ENCODE results near the gene CNMD.
"Not testable (repeated sequence)": the region's sequence is repeated elsewhere in the genome, so short reads cannot be mapped to it uniquely, and the experiment has no call there.

CNMD gene

DNA sequence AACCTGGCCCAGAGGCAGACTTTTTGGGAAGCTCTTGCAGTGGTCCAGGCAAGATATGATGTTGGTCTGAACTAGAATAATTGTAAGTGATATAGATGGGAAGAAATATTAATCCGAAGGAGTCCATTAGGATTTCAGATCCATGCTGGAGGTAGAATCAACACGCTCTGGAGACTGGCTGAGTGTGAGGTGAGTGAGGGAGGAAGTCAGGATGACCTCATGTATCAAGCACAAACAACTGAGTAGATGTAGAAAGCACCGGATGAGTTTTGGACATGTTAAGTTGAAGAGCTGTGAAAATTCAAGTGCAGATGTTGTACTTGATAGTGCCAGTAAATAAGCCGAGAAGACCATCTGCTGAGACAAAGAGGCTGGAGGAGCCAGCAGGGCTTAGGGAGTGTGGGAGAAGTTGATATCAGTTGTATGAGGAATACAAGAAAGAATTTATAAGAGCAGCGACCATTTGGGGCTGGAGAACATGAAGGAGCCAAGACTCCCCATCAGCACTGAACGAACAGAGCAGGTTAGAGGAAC is 5.3 kb upstream of the CNMD start:
- no peak for DNase-seq (ENCODE audit: low read depth in 2 of 2)

DNA sequence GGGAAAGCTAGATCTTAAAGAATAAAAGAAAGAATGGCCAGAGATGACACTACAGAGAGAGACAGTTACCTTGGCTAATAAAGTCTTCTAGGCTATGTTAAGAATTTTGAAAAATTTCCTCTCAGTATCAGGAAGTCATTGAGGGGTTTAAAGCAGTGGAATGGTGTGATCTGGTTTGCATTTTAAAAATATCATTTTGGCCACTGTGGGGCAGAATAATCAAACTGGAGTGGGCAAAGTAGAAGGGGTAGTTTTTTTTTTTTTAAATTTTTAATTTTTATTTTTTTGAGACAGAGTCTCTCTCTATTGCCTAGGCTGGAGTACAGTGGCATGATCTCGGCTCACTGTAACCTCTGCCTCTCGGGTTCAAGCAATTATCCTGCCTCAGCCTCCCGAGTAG is 4.4 kb upstream of the CNMD start:
- DNase-seq (ENCODE audit: low read depth in 2 of 2): no peak

DNA sequence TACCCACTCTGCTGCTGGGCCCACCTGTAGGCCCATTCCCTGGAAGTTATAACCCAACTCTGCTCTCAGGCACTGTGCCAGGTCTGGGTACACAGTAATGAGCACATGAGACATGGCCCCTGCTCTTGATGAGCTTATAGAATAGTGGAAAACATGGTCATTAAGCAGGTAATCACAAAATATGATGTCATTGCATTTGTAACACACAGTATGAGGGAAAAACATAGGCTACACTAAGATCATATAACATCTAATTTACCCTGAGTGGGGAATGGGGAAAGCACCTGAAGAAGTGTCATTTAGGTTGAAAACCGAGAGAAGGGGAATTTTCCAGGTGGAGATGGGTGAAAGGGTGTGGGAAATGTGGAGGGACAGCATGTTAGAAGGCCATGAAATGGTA is 3.9 kb upstream of the CNMD start:
- no peak for DNase-seq (ENCODE audit: low read depth in 2 of 2)

DNA sequence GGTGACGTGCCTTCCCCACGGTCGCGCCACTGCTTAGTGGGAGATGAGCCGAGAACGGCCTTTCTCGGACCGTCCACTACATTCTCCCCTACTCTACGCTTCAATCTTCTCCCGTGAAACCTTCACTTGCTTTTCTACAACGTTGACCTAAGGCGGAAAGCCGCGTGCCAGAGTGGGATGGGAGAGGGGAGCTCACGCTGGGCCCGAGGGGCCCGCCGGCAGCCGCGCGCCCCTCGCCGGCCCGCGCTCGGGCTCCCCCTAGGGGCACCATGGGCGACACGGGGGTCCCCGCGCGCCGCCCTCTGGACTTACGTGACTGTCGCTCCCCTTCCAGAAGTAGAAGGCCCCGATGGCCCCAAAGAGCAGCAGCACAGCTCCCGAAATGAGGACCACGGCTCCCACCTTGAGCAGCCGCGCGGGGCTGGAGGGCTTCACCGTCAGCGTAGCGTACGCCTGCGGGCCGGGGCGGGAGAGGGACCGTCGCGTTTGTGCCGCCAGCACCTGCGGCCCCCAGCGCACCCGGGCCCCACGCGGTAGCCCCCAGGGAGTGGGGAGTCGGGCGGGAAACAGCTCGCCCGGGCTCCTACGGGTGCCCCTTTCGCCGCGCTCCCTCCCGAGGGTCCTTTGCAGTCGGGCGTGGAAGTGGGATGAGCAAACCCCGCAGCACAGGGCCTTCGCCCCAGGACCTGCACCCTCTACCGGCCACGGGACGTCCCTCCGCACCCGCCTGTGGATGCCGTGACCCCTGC is 727 bp downstream of the CNMD start:
- no peak for DNase-seq (ENCODE audit: low read depth in 2 of 2)

DNA sequence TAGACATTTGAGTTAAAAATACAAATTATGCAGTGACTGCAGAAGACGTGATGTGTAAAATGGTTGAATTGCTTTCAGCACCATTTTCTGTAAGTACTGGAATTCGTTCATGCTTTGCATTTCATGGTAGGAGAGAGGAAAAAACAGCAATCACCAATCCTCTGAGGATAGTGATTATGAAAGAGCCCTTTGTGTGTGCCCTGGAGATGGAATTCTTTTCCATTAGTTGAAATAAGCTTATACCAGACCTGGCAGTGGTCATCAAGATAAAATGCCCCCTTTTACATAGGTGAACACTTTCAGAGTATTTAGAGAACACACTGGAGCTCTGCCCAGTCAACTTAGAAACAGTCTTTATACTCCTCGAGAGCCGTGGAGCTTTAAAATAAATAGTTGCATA is 1.7 kb downstream of the CNMD start:
- DNase-seq (ENCODE audit: low read depth in 2 of 2): no peak

DNA sequence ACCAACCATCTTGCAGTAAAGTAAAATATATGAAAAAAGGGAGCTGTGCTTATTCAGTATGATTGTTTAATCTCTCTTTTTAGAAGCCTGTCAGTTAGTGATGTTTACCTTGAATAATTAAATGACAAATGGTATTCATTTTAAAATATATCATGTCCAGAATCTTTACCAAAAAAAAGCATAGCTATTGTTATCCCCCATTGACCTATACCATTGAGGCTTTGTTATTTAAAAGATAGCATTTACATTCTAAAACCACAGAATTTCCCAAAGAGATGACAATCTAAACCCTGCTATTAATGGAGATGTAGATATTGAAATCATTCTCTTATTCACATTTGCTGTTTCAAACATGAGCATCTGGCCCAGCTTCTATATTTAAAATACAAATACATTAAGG is 2.2 kb downstream of the CNMD start:
- no peak for DNase-seq (ENCODE audit: low read depth in 2 of 2)

DNA sequence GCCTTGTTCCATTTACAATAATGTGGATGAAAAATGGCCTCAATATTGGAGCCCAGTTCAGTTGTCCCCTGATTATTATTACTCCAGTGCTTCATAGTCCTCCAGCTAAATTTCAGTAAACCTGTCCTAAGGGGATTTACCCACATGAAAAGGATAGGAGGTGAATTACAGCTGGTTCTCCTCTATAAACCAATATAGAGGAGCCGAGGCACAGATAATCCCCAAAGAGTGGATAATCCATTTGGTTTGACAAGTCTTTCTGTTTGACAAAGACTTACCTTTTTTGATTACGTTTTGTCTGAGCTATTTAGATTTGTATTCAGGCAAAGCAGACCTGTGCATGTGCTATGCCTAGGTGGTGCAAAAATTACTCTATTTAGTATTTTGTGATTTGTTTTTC is 2.7 kb downstream of the CNMD start:
- no peak for DNase-seq (ENCODE audit: low read depth in 2 of 2)

DNA sequence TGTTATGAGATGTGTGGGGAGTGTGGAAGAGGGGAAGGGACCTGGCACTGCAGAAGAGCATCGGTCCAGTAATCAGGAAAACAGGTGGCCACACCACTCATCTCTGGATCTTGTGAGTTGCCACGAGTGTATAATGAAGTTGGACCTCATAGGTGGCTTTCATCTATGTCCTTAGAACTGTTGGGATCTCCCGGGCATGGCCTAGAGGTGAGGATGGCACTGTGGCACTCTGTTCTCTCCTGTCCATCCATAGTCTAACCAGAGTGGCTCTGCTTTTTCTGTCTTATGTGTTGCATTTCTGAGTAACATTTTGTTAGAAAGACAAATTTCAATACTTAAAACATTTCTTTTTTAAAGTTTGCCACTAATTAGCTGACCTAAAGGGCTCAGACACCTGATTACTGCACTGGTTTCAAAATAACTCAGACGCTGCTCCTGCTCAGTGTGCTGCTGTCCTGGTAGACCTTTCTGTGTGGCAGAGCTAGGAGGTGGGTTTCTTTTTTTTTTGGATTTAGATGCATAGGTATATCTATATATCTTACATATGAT is 5.5 kb downstream of the CNMD start:
- DNase-seq (ENCODE audit: low read depth in 2 of 2): no peak

DNA sequence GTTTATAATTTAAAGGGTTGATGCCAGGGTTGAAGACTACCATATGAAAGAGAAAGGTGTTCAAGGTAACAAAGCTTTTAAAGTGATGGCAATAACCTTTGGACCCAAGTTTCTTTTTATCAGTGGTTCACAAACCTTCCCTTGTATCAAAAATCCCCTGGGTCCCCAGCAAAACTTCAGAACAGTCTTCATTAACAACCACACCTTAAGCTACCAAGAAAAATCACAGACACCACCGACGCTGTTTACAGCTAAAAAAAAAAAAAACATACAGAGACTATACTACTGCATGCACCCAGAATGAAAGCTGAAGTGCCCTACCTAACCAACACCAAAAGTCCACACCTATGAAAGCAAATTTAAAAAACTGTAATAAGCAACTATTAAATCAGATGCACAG is 13.4 kb downstream of the CNMD start:
- no peak for DNase-seq (ENCODE audit: low read depth in 2 of 2)

DNA sequence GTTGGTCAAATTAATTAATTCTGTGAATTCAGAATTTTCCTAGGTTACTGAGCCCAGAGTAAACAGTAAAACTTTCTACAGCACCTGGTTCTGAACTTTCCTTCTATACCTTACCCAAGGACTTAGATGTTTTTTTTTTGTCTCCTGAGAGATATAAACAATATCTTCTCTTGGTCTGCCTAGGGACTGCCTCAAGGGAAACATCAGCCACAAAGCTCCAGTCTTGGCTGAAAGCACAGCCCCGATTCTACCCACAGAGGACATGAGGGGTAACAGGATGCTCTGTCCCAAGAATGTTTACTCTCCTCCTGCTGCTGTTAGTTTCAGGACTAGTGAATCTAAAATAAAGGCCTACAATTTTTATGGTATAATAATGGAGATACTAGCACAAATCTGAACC is 14.3 kb downstream of the CNMD start:
- no peak for DNase-seq (ENCODE audit: low read depth in 2 of 2)

DNA sequence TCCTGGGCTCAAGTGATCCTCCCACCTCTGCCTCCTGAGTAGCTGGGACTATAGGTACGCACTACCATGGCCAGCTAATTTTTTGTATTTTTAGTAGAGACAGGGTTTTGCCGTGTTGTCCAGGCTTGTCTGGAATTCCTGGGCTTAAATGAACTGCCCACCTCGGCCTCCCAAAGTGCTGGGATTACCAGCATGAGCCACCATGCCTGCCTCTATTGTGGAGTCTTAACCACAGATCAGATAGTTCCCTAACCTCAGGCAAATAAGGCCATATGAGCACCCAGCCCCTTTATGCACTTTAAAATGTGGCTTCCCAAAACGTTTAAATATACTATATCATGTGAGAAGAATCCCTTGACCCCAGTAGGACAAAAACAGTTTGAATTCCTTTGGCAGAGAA is 16.4 kb downstream of the CNMD start:
- no peak for DNase-seq (ENCODE audit: low read depth in 2 of 2)

DNA sequence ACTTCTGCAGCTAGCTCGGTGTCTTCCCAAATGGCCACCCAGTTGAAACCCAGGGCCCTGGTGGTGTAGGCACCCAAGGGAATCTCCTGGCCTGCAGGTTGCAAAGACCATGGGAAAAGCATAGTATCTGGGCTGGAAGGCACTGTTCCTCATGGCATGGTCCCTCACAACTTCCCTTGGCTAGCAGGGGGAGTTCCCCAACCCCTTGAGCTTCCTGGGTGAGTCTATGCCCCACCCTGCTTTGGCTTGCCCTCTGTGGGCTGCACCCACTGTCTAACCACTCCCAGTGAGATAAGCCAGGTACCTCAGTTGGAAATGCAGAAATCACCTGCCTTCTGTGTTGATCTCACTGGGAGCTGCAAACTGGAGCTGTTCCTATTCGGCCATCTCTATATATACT is 18.3 kb downstream of the CNMD start:
- DNase-seq (ENCODE audit: low read depth in 2 of 2): not testable (repeated sequence)

DNA sequence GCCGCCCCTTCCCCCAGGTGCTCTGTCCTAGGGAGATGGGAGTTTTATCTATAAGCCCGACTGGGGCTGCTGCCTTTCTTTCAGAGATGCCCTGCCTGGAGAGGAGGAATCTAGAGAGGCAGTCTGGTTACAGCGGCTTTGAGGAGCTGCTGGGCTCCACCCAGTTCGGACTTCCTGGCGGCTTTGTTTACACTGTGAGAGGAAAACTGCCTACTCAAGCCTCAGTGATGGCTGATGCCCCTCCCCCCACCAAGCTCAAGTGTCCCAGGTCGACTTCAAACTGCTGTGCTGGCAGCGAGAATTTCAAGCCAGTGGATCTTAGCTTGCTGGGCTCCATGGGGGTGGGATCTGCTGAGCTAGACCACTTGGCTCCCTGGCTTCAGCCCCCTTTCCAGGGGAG is 18.7 kb downstream of the CNMD start:
- DNase-seq (ENCODE audit: low read depth in 2 of 2): not testable (repeated sequence)

DNA sequence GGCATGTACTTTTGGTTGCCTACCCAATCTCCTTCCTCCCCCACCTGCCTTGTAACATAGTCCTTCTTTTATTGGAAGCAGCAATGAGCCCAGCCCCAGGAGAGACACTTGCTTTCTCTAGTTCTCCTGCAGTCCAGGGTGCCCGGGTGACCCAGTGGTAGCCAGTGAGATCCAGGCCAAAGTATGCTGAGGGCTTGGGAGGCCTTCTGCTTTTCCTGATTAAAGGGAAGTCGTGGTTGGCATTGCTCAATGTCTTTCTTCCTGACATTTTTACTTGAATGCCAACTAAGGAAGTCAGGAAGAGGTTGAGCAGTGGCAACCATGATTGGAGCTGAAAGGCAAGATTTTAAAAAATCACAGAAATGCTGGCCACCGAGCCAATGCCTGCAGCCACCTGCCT is 25.7 kb downstream of the CNMD start:
- DNase-seq (ENCODE audit: low read depth in 2 of 2): no peak

DNA sequence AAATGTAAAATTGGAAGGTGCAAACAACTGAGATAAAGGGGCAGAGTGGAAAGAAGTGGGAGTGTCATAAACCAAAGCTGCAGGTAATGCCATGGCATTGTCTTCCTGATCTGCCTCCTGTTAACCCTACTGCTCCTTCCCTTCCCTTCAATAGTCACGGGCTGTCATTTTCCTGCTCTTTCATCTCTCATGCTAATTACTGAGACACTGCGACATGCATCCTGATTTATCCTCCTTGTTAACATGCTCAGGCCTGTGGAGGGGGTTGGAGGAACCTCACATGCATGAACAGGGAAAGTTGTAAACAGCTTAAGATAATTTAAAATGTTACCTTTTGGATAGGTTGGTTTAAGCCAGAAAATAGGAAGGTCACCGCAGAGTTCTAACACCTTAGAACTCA is 27.2 kb downstream of the CNMD start:
- no peak for DNase-seq (ENCODE audit: low read depth in 2 of 2)

DNA sequence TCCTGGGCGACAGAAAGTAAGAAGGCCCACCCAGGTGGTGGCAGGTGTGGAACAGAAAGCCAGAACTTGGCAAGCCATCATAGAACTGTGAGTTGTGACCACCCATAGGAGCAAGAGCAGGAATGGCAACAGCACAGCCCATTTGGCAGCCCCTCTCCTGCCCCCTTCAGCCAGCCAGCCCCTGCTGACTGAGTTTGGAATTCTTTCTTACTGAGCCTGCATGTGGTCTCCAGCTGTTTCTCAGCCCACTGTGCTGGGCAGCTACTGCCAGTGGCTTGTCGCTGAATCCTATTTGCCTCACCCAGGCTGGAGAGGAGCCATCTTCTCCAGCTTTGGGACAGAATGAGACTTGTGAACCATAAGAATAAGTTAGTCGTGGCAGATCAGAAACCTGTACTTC is 28.3 kb downstream of the CNMD start:
- DNase-seq (ENCODE audit: low read depth in 2 of 2): no peak

DNA sequence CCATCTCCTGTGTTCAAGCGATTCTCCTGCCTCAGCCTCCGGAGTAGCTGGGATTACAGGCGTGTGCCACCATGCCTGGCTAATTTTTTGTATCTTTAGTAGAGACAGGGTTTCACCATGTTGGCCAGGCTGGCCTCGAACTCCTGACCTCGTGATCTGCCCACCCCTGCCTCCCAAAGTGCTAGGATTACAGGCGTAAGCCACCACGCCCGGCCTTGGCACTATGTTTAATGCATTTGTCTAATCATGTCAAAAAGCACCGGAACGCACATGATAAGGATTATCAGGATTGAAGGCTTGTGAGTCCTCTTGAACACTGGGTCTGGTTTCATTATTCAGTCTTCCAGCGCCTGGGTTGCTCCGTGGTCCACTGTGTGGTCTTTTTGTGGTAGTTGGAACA is 31.4 kb downstream of the CNMD start:
- DNase-seq (ENCODE audit: low read depth in 2 of 2): not testable (repeated sequence)

DNA sequence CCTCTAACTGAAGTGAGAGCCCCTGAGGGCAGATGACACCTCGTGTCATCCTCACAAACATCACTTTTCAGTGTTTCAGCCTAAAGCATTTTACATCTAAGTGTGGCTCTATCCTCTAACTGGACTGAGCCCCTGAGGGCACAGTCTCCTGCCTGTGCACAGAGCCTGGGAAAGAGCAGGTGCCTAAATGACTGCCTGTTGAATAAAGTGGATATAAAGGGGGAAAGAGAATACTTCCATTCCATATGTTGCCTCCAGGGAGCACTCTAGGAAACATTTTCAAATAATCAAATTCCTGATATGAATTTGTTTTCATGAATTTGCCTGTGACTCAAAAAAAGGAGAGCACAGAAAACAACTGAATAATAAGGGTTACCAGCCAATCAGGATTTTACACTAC is 32.2 kb downstream of the CNMD start:
- DNase-seq (ENCODE audit: low read depth in 2 of 2): no peak

DNA sequence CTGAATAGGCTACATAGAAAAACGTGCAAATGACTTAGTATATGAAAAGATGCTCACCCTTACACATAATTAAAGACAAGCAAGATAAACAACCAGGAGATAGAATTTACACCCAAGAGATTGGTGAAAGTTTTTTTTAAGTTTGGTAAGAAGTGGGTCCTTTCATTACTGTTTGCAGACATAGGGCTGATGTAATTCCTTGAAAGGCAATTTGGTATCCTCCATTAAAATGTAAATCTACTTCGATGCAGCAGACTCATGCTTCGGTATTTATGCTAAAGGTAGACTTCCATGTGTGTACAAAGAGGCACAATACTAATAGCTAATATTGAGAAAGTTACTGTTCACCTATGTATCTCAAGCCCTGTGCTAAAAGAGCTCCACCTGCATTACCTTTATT is 33.5 kb downstream of the CNMD start:
- no peak for DNase-seq (ENCODE audit: low read depth in 2 of 2)

DNA sequence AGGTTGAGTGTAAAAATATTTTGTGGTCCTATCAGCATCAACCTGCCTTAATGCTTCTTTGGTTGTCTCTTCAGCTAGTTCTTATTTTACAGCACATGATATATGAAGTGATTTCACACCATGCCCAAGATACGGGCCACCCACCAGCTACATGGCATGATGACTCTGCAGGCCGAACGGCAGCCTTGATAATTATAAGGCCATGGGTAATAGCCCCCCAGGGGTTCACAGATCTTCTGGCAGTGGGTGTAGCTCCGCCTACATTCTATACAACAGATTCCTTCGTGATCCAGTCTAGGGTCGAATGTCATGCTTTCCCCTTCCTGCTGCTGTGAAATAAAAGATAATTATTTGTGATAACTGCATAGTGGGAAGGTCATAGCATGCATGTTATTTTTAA is 36.1 kb downstream of the CNMD start:
- DNase-seq (ENCODE audit: low read depth in 2 of 2): no peak

DNA sequence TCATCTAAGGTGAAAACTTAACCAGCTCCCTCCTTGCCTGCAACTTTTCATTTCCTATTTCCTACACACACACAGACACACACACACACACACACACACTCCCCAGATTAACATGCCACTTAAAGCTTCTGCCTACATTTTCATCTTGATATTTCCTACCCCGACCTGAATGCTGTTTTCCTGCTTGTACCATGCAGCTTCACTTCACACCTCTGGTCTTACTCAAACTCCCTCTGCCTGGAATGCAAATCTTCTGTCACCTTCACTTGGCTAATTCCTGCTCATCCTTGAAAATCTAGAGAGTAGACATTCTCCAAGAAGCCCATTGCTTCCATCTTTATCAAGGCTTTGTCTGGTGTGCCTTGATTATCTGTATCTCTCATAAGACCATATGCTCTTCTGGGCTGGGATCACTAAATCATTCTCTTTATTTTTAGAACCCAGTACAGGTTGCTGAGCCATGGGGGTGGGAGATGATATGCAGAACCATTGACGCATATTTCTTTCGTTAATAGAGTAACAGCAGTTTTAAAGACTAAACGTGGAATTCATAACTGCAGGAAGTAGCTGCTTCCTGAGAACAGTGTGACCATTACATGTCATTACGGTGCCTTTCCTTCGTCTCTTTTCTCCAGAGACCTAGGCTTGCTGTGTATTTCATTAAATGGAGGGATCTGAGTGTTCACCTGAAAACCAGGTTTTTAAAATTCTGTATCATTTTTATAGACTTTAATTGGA is 37.7 kb downstream of the CNMD start:
- DNase-seq (ENCODE audit: low read depth in 2 of 2): no peak

DNA sequence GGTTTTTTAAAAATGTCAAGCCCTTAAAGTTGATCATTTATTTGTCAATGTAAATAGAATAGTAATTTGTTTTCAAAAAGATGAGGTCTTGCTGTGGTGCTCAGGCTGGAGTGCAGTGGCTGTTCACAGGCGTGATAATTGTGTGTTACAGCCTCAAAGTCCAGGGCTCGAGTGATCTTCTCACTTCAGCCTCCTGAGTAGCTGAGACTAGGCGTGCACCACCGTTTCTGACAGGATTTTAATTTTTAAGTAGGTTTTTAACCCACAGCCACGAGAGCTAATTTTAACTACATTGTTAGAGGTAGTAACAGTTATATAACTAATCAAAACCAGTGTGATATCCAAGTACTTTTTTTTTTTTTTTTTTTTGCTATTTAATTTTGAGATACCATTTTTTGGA is 43.1 kb downstream of the CNMD start:
- no peak for DNase-seq (ENCODE audit: low read depth in 2 of 2)

DNA sequence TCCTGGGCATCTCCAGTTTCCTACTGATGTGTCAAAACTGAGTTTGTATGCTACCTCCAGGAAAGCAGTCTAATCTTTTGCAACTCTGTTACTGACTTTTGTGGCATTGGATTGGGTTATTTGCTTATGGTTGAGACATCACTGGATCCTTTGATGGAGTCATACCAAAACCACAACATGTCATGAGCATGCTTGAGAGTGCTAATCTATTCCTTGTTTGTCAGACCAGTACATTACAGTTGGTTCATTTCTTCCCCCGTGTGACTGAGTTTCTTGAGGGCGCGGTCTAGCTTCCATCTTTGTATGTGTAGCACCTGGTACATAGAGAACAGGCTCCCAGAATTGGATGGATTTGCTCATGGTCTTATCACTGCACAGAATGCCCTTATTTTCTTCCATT is 43.8 kb downstream of the CNMD start:
- DNase-seq (ENCODE audit: low read depth in 2 of 2): no peak
